NCI-H345 treated with DMSO at 0.1 percent for 48 hours (cell line): Measurements from ENCODE around the gene KLHL5.
"Not testable (repeated sequence)": the region's sequence is repeated elsewhere in the genome, so short reads cannot be mapped to it uniquely, and the experiment has no call there.

Experiments
- DNase-seq: peaks from one replicate; lab custom pipeline; 2025; ENCODE audit not compliant: unreplicated experiment; lab: John Stamatoyannopoulos, UW

The KLHL5 gene, protein sequence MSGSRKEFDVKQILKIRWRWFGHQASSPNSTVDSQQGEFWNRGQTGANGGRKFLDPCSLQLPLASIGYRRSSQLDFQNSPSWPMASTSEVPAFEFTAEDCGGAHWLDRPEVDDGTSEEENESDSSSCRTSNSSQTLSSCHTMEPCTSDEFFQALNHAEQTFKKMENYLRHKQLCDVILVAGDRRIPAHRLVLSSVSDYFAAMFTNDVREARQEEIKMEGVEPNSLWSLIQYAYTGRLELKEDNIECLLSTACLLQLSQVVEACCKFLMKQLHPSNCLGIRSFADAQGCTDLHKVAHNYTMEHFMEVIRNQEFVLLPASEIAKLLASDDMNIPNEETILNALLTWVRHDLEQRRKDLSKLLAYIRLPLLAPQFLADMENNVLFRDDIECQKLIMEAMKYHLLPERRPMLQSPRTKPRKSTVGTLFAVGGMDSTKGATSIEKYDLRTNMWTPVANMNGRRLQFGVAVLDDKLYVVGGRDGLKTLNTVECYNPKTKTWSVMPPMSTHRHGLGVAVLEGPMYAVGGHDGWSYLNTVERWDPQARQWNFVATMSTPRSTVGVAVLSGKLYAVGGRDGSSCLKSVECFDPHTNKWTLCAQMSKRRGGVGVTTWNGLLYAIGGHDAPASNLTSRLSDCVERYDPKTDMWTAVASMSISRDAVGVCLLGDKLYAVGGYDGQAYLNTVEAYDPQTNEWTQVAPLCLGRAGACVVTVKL

DNA sequence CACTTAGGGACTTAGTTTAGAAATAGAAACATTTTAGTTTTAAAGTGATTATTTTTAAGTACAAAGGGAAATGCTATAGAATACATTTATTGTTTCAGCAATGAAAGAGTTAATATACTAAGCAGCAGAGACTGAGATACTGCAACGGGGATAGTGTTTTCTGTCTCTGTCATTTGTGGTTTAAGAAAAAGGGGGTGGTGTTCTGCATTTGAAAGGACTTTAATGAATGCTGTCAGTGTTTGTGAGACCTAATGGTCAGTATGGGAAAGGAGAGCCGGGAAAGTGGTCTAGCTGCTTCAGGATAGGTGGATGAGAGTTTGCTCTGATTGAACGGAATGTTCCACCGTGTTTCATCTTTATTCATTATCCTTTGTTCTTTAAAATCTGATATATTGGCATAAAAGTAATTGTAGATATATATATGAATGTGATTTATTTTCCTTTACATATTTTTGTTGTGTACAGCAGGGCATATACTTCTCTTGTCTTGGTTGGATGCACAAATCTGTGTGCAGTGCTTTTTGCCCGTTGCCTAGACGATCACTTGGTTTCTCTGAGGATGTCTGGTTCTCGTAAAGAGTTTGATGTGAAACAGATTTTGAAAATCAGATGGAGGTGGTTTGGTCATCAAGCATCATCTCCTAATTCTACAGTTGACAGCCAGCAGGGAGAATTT lies at the start of gene KLHL5:
Gene KLHL5 (plus strand): TSS at position 139 of the 676 bp plus-strand sequence. CDS start 421 bp downstream, at position 560.
- no peak for DNase-seq

DNA sequence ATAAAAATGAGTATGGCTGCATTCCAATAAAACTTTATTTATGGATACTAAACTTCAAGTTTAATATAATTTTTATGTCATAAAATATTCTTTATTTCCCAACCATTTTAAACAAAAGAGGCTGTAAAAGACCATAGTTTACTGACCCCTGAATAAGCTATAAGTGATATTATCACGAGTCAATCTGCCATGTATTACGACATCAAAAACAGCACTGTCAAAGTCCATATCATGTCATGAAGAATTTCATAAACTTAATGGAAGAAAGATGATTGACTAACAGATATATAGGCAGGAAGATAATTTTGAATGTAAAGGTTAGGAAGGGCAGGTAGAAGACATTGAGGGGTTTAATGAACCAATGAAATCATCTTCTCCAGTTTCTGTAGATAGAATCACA lies 48.0 kb upstream of the KLHL5 start:
- no peak for DNase-seq

DNA sequence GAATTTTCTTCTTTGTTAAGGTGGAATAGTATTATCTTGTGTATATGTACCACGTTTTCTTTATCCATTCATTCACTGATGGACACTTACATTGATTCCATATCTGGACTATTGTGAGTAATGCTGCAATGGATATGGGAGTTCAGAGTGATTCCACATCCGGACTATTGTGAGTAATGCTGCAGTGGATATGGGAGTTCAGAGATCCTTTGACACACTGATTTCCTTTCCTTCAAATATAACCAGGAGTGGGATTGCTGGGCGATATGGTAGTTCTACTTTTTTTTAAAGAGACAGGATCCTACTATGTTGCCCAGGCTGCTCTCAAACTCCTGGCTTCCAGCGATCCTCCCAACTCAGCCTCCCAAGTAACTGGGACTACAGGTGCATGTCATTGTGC lies 41.9 kb upstream of the KLHL5 start:
- no peak for DNase-seq

DNA sequence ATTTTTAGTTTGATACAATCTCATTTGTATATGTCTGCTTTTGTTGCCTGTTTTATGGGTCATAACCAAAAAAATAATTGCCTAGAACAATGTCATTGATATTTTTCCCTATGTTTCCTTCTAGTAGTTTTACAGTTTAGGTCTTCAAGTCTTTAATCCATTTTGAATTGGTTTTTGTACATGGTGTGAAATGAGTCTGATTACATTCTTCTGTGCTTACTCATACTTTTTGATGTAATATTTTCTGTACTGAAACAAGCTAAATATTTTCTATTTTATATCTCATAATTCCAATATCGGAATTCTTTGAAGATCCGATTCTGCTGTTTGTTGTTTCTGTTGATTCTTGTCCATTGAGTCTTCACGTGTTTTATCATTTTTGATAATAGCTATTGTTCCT lies 40.4 kb upstream of the KLHL5 start:
- DNase-seq, result no peak

DNA sequence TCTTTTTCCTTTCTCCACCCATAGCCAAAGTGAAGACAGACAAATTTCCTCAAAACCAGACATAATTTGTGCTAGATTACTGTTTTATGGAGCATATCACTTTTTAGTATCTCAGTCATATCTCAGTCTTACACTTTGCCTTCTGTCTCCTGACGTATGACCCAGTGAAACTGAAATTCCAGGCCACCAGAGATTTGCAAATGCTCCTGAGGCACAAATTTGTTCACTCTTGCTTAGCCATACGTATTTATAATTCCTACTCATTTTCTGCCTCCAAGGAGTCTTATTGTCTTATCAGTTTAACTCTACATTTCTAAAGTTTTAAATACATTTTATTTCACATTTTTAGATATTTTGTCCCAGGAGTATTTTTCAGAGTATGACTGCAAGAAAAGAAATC lies 39.8 kb upstream of the KLHL5 start:
- no peak for DNase-seq

DNA sequence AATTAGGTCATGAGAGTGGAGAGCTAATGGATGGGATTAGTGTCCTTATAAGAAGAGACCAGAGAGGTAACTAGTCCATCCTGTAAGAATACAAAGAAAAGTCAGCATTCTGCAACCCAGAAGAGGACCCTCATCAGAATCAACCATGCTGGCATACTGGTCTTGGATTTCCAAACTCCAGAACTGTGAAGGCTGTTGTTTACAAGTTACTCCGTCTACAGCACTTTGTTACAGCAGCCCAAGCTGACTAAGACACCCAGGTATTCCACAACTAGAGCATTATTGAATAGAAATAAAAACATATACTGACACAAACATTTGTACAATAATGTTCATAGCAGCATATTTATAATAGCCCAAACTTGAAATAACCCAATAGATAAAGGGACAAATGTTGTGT lies 39.0 kb upstream of the KLHL5 start:
- DNase-seq, result no peak

DNA sequence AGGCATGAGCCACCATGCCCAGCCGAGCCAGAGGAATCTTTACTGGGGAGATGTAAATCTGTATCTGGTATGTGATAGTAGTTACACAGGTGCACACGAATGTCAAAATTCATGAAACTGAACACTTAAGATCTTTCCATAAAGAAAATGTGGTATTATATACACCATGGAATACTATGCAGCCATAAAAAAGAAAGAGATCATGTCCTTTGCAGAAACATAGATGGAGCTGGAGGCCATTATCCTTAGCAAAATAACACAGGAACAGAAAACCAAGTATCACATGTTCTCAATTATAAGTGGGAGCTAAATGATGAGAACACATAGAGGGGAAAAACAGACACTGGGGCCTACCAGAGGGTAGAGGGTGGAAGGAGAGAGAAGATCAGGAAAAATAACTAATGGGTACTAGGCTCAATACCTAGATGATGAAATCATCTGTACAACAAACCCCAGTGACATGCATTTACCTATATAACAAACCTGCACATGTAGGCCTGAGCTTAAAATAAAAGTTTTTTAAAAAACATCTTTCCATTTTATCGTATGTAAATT lies 37.6 kb upstream of the KLHL5 start:
- no peak for DNase-seq

DNA sequence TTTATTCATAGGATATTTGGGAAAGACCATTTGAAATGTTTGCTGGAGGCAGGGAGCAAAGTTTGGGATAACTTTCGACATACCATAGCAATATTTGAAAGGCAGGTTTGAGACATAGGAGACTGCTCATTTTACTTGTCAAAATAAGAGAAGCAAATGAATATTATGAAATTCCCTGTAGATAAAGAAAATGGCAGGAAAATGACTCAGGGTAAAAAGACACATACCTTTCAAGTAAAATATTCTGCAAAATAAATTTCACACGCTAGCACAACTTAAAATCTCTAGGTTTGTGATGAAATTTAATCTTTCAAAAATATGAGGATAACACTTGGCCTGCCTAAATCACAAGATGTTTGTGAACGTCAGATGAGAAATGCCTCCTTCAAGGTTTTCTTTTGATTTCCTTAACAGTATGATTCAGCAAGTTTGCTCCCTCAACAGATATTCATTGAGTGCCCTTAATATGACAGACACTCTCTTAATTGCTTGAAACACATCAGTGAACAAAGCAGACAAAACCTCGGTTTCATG lies 36.4 kb upstream of the KLHL5 start:
- no peak for DNase-seq

DNA sequence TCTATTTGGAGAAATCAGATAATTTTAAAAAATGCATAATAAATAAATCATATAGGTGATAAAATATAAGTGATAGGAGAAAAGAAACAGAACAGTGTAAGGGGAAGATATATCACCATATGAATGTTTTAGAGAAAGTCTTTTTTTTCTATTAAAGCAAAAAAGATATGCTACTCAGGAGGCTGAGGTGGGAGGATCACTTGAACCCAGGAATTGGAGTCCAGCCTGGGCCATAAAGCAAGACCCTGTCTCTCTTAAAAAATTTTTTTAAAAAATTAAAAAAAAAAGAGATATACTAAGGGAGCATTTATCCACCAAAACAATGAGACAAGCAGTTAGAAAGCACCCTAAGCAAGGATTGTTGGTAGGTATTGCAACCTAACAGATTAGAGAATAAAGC lies 35.9 kb upstream of the KLHL5 start:
- DNase-seq, result no peak

DNA sequence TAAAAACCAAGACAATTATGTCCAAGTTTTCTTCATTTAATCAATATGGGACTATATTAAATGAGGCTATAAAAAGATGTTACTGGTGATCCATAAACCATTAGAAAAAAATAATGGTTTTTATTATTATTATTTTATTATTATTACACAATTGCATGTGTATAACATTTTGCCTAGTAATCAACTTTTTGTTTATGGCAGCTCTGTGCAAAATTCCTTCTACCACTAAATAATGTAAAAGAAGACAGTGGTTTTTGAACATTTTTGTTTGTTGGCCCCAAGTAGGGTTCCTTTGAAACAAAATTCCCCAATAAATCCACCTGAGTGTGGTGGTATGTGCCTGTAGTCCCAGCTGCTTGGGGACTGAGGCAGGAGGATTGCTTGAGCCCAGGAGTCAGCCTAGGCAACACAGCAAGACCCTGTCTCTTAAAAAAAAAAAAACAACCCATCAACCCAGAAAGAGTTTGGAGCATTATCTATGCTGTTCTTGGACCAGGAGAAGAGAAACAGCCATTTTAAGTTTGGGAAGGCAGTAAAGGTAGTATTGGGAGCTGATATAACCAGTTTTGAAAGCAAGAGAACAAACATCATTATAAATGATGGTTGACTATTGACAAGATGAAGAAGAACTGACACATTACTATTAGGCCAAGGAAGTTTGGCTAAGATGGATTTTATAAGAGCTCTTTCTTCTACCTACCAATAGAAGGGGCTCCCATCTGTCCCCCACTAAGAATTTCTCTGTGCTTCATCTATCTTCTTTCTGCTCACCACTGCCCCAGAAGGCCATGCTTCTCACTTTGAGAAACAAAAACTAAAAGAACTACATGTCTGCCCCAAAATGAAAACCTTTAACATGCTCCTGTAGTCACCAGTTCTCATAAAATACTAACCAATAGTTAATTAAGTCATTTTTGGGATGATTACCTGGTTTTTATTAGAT lies 32.0 kb upstream of the KLHL5 start:
- DNase-seq, result no peak

DNA sequence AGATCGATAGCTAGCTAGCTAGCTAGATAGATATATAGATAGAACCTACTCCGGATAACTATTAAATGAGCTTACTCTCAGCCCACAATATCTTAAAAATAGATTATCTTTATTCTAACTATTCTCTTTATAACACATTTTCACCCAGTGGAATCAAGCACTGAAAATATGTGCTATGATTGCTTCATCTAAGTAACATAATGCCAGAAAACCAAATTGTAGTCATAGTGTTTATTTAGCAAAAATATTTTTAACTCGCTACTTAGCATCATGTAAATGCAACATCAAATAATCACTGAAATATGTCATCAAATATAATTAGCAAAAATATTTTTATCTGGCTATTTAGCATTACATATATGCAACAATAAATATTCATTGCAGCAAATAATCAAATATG lies 31.3 kb upstream of the KLHL5 start:
- no peak for DNase-seq

DNA sequence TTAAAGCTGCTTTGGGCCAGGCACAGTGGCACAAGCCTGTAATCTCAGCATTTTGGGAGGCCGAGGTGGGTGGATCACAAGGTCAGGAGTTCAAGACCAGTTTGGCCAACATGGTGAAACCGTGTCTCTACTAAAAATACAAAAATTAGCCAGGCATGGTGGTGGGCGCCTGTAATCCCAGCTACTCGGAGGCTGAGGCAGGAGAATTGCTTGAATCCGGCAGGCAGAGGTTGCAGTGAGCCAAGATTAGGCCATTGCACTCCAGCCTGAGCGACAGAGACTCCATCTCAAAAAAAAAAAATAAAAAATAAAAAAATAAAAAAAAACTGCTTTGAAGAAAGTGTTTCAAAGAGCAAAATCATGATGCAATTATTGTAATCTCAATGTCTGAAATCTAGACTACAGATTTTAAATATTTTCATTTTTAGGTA lies 30.4 kb upstream of the KLHL5 start:
- DNase-seq, result not testable (repeated sequence)

DNA sequence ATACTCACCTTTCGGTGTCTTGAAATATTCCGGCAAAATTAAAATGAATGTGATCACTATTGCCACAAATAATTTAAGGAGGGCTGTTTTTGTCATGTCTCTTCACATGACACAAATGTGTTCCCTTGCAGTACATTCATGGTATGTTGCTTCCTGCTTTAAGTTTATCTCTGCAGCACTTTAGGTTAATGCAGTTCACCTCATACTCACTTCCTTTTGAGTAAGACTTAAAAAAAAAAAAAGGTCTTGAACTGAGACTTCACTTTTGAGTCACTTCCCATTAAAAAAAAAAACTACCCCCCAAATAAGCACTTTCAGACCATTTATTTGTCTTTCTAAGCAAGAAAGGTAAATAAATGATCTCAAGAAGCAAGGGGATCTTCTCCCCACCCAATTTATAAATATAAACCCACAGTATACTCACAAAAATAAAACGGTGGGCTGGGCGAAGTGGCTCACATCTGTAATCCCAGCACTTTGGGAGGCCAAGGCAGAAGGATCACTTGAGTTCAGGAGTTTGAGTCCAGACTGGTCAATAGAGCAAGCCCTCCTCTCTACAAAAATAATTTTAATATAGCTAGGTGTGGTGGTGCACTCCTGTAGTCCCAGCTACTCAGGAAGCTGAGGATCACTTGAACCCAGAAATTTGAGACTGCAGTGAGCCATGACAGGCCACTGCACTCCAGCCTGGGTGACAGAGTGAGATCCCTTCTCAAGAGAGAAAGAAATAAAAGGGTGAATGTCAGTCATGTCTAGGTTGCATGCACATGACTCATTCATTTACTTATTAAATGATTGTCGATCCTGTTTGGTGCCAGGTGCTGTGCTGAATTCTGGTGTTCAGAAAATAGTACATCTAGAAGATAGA lies 29.6 kb upstream of the KLHL5 start, which contains the start of gene TMEM156:
Gene TMEM156 (minus strand): TSS at position 192 of the 868 bp plus-strand sequence. CDS start 96 bp downstream, at position 96.
- no peak for DNase-seq

DNA sequence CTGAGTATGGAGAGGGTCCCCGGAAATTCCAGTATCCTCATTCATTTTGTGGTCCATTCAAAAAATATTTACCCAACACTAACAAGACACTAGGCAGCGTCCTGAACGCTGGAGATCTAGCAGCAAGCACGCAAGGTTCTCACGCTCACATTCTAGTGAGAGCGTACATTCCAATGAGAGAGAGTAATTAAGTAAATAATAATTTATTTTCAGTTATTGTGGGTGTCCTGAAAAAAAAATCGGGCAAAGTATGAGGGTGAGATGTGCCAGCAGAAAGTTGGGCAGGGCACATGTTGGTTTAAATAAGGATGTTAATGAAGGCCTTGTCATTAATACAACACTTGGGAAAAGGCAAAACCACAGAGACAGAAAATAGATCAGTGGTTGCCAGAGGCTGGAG lies 25.9 kb upstream of the KLHL5 start:
- no peak for DNase-seq

DNA sequence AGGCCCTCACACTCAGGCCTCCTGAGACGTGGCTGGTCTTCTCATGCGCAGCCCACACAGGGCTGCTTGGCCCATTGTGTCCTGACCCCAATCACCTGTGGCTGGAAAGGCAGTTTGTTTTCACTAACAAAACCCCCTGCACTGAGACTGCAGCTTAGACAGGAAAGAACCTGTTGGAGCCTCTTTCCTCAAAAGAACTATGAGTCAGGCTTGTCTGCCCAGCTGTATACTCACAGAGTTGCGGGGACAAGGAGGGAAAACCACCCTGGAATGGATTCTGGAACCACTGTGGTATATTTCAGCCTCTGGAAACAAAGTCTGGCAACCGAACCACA lies 24.6 kb upstream of the KLHL5 start:
- no peak for DNase-seq

DNA sequence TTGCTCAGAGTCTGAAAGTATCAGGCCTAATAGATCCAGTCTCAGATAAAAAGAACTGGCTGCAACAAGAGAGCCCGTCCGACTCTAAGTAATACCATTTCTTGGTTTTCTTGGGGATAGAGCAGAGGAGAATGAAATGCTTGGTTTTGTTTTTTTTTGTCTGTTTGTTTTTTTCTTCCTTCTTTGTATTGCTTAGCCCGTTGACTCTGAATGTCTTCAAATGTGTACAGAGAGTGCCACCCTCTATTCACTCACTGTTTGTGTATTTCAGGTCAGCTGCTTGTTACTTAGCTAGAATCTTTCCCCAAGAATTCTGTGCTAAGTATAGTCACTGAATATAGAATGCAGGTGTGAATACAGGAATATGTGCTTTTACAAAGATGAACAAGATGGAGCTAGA lies 24.1 kb upstream of the KLHL5 start:
- DNase-seq, result no peak

DNA sequence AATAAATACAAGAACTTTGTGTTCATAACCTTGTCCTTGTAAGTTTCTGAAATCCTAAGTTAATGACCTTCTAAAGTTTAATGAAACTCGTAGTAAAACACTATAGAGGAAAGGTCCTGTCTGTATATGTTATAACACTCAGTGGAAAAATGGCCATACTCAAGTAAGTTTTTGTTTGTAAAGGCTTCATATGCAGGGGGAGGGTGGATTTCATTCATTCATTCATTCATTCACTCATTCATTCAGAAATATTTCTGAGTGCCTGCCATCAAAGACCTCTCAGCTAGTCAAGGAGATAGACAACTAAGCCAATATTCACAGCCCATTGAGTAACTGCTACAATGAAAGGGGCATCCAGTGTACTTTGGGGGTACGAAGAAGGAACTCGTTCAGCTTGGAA lies 22.9 kb upstream of the KLHL5 start:
- DNase-seq, result no peak

DNA sequence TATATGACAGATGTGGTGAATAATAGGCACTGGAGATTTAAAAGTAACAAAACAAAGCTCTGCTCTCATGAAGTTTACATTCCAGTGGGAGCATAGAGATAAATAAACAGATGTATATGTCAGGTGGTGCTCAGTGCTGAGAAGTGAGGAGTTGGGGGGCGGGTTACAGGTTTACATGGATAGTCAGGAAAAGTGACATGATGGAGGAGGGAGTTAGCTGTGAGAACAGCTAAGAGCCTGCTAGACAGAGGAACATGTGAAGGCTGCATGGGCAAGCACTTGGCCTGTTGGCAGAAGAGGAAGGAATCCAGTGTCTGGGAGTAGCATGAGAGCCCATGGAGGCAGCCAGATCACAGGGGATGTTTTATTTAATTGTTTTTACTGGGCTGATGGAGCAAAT lies 19.7 kb upstream of the KLHL5 start:
- no peak for DNase-seq
